Lower leg skin (tissue), 4 donors: ENCODE results near the gene VTI1A. TPM values are rescaled to one million over a fixed set of nuclear protein-coding genes. Genes with fewer than 3 reads are reported as not detected.

Experiments
- DNase-seq, 2 donors: peaks; one replicate each; pipeline ENCODE4 v3.0.0-alpha.2; 2019; ENCODE audit warnings: low spot score in 2 of 2
- H3K4me3 ChIP-seq: fragments of 200-600 bp; sonication (generic); 2 replicates; pipeline ENCODE4 v1.5.1; 2017; ENCODE audit warnings: mild to moderate bottlenecking, low read depth; ENCODE audit not compliant: poor library complexity, severe bottlenecking
- CTCF ChIP-seq, 3 donors: fragments of 450-650 bp; IDR thresholded peaks; one replicate each; pipeline ENCODE4 v1.5.1; 2016; ENCODE audit warnings: antibody characterized with exemption in 3 of 3, mild to moderate bottlenecking in 3 of 3, moderate library complexity in 2 of 3
- POLR2A ChIP-seq, 2 donors: fragments of 450-650 bp; IDR thresholded peaks; one replicate each; pipeline ENCODE4 v1.6.1; 2016 to 2017; ENCODE audit warnings: antibody characterized with exemption in 2 of 2, mild to moderate bottlenecking in 1 of 2, moderate library complexity in 1 of 2
- WGBS, 2 donors: methylation state at CpG; one replicate each; pipeline ENCODE4 v1.1.5; 2018; 5-methylcytosine and 5-hydroxymethylcytosine counted together
- intact Hi-C: fragments of 100-400 bp; cut with DNase I; formaldehyde crosslinking; loops from one replicate; pipeline ENCODE4 v1.15.0; 2023; ENCODE audit warnings: low total_unique reads
- total RNA-seq, 4 donors: library from RNA; depleted of rRNA; stranded (reverse); fragments of >200 nt; gene quantifications; one replicate each; pipeline ENCODE4 v1.1.0, GENCODE V29; 2016

VTI1A gene
- total RNA-seq, 4 donors from 2014 or later: 30.8 to 85.7 (median 35.6) TPM

DNA sequence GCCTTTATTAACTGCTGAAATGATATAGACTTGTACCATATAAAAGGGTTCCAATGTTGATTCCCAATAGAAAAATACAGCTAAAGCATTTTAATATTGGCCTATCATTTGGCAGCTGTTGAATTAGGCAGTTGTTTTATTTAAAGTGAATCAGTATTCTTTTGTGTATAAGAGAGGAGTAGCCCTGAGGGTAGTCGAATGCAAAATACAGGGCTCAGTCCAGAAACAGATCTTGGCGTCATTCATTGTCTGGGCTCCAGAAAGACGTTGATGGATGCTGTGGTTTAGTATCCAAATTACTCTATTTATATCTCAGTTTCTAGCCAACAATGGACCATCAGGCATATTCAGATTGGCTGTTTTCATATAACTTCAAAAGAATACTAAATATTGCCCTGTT lies 193.6 kb downstream of the VTI1A start:
- 41 to 62% methylated on average over 3 of the region's 3 CpGs for WGBS, 2 donors
- intact Hi-C loops: no loop called here
- no peak for TF ChIP-seq POLR2A (IDR thresholded peaks at IDR 0.05)
- TF ChIP-seq CTCF (IDR thresholded peaks at IDR 0.05): no peak
- DNase-seq: no peak
- H3K4me3 ChIP-seq: no peak overlapping the region

DNA sequence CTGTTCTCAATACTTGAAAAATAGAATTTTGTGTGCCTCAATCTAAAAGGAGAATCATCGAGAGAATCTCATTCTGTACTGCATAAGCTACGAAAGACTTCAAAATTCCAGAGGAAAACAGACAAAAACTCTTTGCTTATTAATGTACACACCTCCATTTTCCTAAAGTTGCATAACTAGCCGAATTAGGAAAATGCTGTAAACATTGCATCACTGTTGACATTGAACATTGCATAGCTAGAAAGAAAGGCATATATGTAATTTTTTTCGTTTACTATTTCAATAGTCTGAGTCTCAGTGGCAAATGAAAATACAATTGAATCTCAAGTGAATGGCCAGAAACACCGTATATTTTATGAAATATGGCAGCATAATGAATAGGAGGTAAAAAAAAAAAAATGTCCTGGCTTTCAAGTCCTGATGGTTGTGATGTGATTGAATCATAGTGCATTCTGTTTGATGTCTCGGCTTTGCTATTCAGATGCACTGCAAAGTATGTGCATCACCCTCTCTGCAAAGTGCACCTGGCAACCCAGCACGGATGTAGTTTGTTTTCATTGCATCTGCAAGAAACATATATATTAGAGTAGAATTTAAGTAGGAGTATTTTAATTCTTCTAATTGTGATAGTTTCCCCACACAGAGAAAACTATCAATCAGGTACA lies 196.7 kb downstream of the VTI1A start:
- no peak overlapping the region for H3K4me3 ChIP-seq
- intact Hi-C loops: no loop called here
- WGBS, 2 donors: 89 to 90% methylated on average over 7 of the region's 7 CpGs
- TF ChIP-seq CTCF (IDR thresholded peaks at IDR 0.05): no peak
- no peak for TF ChIP-seq POLR2A (IDR thresholded peaks at IDR 0.05)
- no peak for DNase-seq

- DNase-seq: no peak
- TF ChIP-seq POLR2A (IDR thresholded peaks at IDR 0.05): no peak
- no peak for TF ChIP-seq CTCF (IDR thresholded peaks at IDR 0.05)
- intact Hi-C loops: no loop called here
- H3K4me3 ChIP-seq: no peak overlapping the region
- 80 to 82% methylated on average over 2 of the region's 2 CpGs for WGBS, 2 donors
Measured at GRCh38 chr10:112644265-112644645, 197.2 kb downstream of the VTI1A start.

- intact Hi-C loops: no loop called here
- DNase-seq: no peak
- 91 to 96% methylated on average over 4 of the region's 4 CpGs for WGBS, 2 donors
- TF ChIP-seq POLR2A (IDR thresholded peaks at IDR 0.05): no peak
- TF ChIP-seq CTCF (IDR thresholded peaks at IDR 0.05): no peak
- H3K4me3 ChIP-seq: no peak overlapping the region
Measured at GRCh38 chr10:112649006-112649821, 202.2 kb downstream of the VTI1A start.

- H3K4me3 ChIP-seq: no peak overlapping the region
- WGBS, 2 donors: 95 to 96% methylated on average over 4 of the region's 4 CpGs
- intact Hi-C loops: no loop called here
- DNase-seq: no peak
- no peak for TF ChIP-seq CTCF (IDR thresholded peaks at IDR 0.05)
- no peak for TF ChIP-seq POLR2A (IDR thresholded peaks at IDR 0.05)
Measured at GRCh38 chr10:112649822-112650152, 202.8 kb downstream of the VTI1A start.
